Subcutaneous adipose tissue (tissue), 4 donors: Measurements from ENCODE around the gene ZNF385C. TPM values are rescaled to one million over a fixed set of nuclear protein-coding genes. Genes with fewer than 3 reads are reported as not detected.

Experiments used
- CTCF ChIP-seq: fragments of 450-650 bp; IDR thresholded peaks from one replicate; pipeline ENCODE4 v1.5.1; 2016; ENCODE audit warnings: low read depth, mild to moderate bottlenecking, control low read depth, antibody characterized with exemption, moderate library complexity
- total RNA-seq, 4 donors: library from RNA; depleted of rRNA; stranded (reverse); fragments of >200 nt; gene quantifications; one replicate each; pipeline ENCODE4 v1.1.0, GENCODE V29; 2016

The ZNF385C gene
- total RNA-seq, 4 donors from 2014 or later: 0.22 to 0.49 TPM; not detected in 2

DNA sequence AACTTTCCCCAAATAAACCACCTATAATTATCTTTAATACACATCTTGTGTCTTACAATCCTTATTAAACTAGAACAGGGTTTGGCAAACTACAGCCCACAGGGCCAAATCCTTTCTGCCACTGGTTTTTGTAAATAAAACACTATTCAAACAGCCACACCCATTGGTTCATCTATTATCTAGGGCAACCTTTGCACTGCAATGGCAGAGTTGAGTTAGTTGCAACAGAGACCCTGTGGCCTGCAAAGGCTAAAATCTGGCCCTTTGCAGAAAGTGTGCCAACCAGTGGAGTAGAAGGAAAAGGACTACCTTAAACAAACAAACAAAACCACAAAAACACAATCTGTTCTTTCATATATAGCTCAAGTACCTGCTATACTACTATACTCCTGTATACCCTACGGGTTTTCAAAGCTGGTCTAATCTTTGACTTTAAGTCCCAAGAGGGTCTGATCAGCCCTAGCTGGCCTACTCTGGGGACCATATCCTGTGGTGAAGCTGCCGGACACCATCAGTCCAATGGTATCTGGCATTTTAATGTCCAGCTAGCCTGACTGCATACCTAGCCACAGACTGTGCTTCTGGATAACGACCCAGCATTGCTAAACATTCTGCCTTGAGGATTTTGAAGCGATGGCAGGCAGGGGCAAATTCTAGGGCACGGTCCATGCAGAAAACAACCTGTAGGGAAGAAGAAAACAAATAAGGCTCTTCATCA, 108.4 kb downstream of the ZNF385C start:
- TF ChIP-seq CTCF: no peak

DNA sequence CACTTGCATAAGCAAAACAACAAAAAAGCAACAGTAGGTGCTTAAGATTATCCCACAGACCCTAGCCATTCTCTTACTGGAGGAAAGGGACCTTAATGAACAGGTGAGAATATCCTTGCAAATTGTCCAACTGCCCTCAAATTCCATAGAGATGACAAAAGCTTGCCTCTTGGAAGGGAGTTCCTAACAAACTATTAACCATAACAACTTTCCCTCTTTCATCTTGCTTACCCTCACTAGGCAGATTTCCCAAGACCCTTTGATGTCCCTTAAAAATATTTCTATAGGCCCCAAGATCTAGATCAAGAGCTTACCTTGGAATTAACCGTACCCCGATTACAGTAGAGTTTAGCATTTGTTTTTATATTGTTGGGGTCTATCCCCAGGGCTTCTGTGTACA, 109.9 kb downstream of the ZNF385C start:
- TF ChIP-seq CTCF: no peak

GRCh38 chr17:41987642-41988041, 110.6 kb downstream of the ZNF385C start:
- TF ChIP-seq CTCF: no peak

- TF ChIP-seq CTCF: no peak
These were observed 111.6 kb downstream of the ZNF385C start for GRCh38 chr17:41986634-41987033.

DNA sequence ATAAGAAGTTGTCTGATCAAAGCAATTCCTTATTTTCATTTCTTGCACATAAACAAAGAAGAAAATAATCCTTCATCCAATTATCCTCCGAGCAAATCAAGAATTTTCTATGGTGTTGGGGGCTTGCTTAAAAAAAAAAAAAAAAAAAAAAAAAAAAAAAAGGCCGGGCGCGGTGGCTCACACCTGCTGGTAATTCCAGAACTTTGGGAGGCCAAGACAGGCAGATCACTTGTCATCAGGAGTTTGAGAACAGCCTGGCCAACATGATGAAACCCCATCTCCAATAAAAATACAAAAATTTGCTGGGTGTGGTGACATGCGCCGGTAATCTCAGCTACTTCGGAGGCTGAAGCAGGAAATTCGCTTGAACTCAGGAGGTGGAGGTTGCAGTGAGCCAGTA, 112.4 kb downstream of the ZNF385C start:
- no peak for TF ChIP-seq CTCF

GRCh38 chr17:41984454-41984853, 113.8 kb downstream of the ZNF385C start:
- no peak for TF ChIP-seq CTCF

GRCh38 chr17:41982026-41982760, 116.1 kb downstream of the ZNF385C start:
- TF ChIP-seq CTCF: no peak
